Measurements from ENCODE around the gene C19orf53. TPM values are rescaled to one million over a fixed set of nuclear protein-coding genes. Genes with fewer than 3 reads are reported as not detected.
A peak's percentile ranks its signal among the peaks of the same experiment; 100 is the strongest.
"Not testable (repeated sequence)": the region's sequence is repeated elsewhere in the genome, so short reads cannot be mapped to it uniquely, and the experiment has no call there.

The C19orf53 gene
- total RNA-seq, 4 donors from 2014 or later = 71.3 to 148 (median 84.3) TPM

- H3K27ac ChIP-seq = peak overlapping the region; percentile 81 to 93 (median 90)
- peaks cover 0 to 19% (median 0%) of the 10 kb centered on the region in 4 donors for H3K4me1 ChIP-seq
- H3K27me3 ChIP-seq = no peaks in the 10 kb centered on the region
- peak overlapping the region; percentile 64 to 87 (median 76) for H3K4me3 ChIP-seq
- peaks cover 0 to 12% (median 0%) of the 10 kb centered on the region in 3 donors for H3K36me3 ChIP-seq
- H3K9me3 ChIP-seq = no peaks in the 10 kb centered on the region
- no peak for DNase-seq
- TF ChIP-seq POLR2A (IDR thresholded peaks at IDR 0.05) (no peak), CTCF (IDR thresholded peaks at IDR 0.05) (no peak)
Measured at GRCh38 chr19:13747098-13747453, 27.2 kb upstream of the C19orf53 start.

GRCh38 chr19:13748169-13748828 lies 26.0 kb upstream of the C19orf53 start:
- DNase-seq = peak in 1 of 3 donors; percentile 67
- H3K4me1 ChIP-seq = peaks cover 0 to 19% (median 0%) of the 10 kb centered on the region in 4 donors
- TF ChIP-seq POLR2A (IDR thresholded peaks at IDR 0.05) (peak in 1 of 2 donors; percentile 23), CTCF (IDR thresholded peaks at IDR 0.05) (no peak)
- peak overlapping the region; percentile 81 to 93 (median 90) for H3K27ac ChIP-seq
- no peaks in the 10 kb centered on the region for H3K27me3 ChIP-seq
- peak overlapping the region; percentile 64 to 87 (median 76) for H3K4me3 ChIP-seq
- peaks cover 0 to 24% (median 0%) of the 10 kb centered on the region in 3 donors for H3K36me3 ChIP-seq
- no peaks in the 10 kb centered on the region for H3K9me3 ChIP-seq

GRCh38 chr19:13751436-13751835 lies 22.8 kb upstream of the C19orf53 start:
- Histone ChIP-seq H3K27ac (no peak overlapping the region), H3K27me3 (no peaks in the 10 kb centered on the region), H3K4me1 (peaks cover 0 to 19% (median 0%) of the 10 kb centered on the region in 4 donors), H3K4me3 (no peak overlapping the region), H3K9me3 (no peaks in the 10 kb centered on the region), H3K36me3 (peaks cover 3 to 55% (median 3%) of the 10 kb centered on the region in 3 donors)
- TF ChIP-seq CTCF (IDR thresholded peaks at IDR 0.05) (no peak), POLR2A (IDR thresholded peaks at IDR 0.05) (no peak)
- no peak for DNase-seq

GRCh38 chr19:13753622-13754021 lies 20.6 kb upstream of the C19orf53 start:
- H3K27me3 ChIP-seq, H3K4me3 ChIP-seq, H3K9me3 ChIP-seq, DNase-seq, H3K27ac ChIP-seq: not testable (repeated sequence)
- peaks cover 3 to 77% (median 3%) of the 10 kb centered on the region in 3 donors for H3K36me3 ChIP-seq
- peaks cover 0 to 16% (median 0%) of the 10 kb centered on the region in 4 donors for H3K4me1 ChIP-seq

- Histone ChIP-seq H3K4me3 (no peak overlapping the region), H3K9me3 (no peaks in the 10 kb centered on the region), H3K4me1 (no peaks in the 10 kb centered on the region), H3K27ac (no peak overlapping the region), H3K27me3 (no peaks in the 10 kb centered on the region), H3K36me3 (peaks cover 3 to 100% (median 3%) of the 10 kb centered on the region in 3 donors)
- TF ChIP-seq POLR2A (IDR thresholded peaks at IDR 0.05) (no peak), CTCF (IDR thresholded peaks at IDR 0.05) (no peak)
- no peak for DNase-seq
Measured at GRCh38 chr19:13756210-13756609, 18.0 kb upstream of the C19orf53 start.

Data from Peyer's patch (tissue), 4 donors.